IPS-20b (cell line): ENCODE data around the gene VPS8.

Source experiments
- H3K27ac ChIP-seq: one replicate; pipeline ENCODE4 v1.5.1; 2013; ENCODE audit warnings: low read length
- H3K27me3 ChIP-seq: 2 replicates; pipeline ENCODE4 v1.6.1; 2013; ENCODE audit warnings: mild to moderate bottlenecking, low read length, inconsistent platforms; ENCODE audit not compliant: insufficient read depth
- H3K36me3 ChIP-seq: 2 replicates; pipeline ENCODE4 v1.6.1; 2013; ENCODE audit warnings: low read depth, mild to moderate bottlenecking, inconsistent platforms, low read length, moderate library complexity; ENCODE audit not compliant: insufficient read depth
- H3K4me1 ChIP-seq: 2 replicates; pipeline ENCODE4 v1.6.1; 2013; ENCODE audit warnings: mild to moderate bottlenecking, control low read depth, inconsistent platforms, low read length, moderate library complexity; ENCODE audit not compliant: insufficient read depth
- H3K4me3 ChIP-seq: 2 replicates; pipeline ENCODE4 v1.5.1; 2013; ENCODE audit warnings: mild to moderate bottlenecking, low read length, inconsistent platforms
- H3K9ac ChIP-seq: 2 replicates; pipeline ENCODE4 v1.6.1; 2013; ENCODE audit warnings: low read depth, mild to moderate bottlenecking, inconsistent platforms, low read length, moderate library complexity
- H3K9me3 ChIP-seq: 2 replicates; pipeline ENCODE4 v1.6.1; 2013; ENCODE audit warnings: mild to moderate bottlenecking, low read depth, low read length, inconsistent platforms; ENCODE audit not compliant: insufficient read depth

The VPS8 gene

GRCh38 chr3:184788751-184789150, 23.2 kb upstream of the VPS8 start:
- H3K27me3 ChIP-seq = no peaks in the 10 kb centered on the region; the same call in 1 of the 2 replicates
- H3K27ac ChIP-seq = no peak overlapping the region
- no peak overlapping the region for H3K9ac ChIP-seq
- H3K4me3 ChIP-seq = no peak overlapping the region
- H3K4me1 ChIP-seq = no peaks in the 10 kb centered on the region
- H3K36me3 ChIP-seq = no peaks in the 10 kb centered on the region
- H3K9me3 ChIP-seq = no peaks in the 10 kb centered on the region

DNA sequence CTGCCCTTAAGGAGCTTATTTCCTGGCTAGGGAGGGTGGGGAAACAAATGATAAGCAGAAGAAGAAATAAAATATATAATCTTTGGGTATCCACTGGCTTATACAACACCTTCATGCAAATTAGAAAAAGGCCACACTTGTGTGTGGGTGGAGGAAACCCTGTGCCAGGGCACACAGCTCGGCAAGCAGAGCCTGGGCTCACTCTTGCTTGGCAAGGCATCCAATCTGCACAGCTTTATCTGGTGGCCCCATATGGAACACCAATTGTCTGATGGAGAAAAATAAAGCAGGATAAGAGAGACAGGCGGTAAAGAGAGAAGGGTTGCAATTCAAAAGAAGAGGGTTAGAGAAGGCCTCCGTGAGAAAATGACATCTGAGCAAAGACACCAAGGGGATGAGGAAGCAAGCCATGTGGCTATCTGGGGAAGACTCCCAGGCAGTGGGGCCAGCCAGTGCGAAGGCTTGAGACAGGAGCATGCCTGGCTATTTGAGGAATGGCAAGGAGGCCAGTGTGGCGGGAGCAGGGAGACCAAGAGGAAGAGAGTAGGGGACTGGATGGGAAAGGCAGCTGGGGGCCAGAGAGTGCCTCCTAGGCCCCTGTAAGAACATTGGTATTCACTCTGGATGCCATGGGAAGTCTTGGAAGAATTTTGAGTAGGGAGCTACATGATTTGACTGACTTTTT, 22.5 kb upstream of the VPS8 start:
- H3K4me3 ChIP-seq = no peak overlapping the region
- no peaks in the 10 kb centered on the region; the same call in 1 of the 2 replicates for H3K27me3 ChIP-seq
- H3K9ac ChIP-seq = no peak overlapping the region
- H3K4me1 ChIP-seq = no peaks in the 10 kb centered on the region
- no peak overlapping the region for H3K27ac ChIP-seq
- H3K36me3 ChIP-seq = no peaks in the 10 kb centered on the region
- no peaks in the 10 kb centered on the region for H3K9me3 ChIP-seq

- H3K36me3 ChIP-seq = no peaks in the 10 kb centered on the region
- H3K4me3 ChIP-seq = no peak overlapping the region
- no peaks in the 10 kb centered on the region for H3K9me3 ChIP-seq
- H3K4me1 ChIP-seq = no peaks in the 10 kb centered on the region
- no peak overlapping the region for H3K9ac ChIP-seq
- H3K27ac ChIP-seq = no peak overlapping the region
- no peaks in the 10 kb centered on the region; the same call in 1 of the 2 replicates for H3K27me3 ChIP-seq
These were observed 20.8 kb upstream of the VPS8 start for GRCh38 chr3:184791171-184791570.

GRCh38 chr3:184795522-184796190, 16.3 kb upstream of the VPS8 start:
- no peaks in the 10 kb centered on the region; the same call in 1 of the 2 replicates for H3K27me3 ChIP-seq
- no peaks in the 10 kb centered on the region for H3K9me3 ChIP-seq
- no peaks in the 10 kb centered on the region for H3K36me3 ChIP-seq
- H3K9ac ChIP-seq = no peak overlapping the region
- no peaks in the 10 kb centered on the region for H3K4me1 ChIP-seq
- H3K27ac ChIP-seq = no peak overlapping the region
- no peak overlapping the region for H3K4me3 ChIP-seq

DNA sequence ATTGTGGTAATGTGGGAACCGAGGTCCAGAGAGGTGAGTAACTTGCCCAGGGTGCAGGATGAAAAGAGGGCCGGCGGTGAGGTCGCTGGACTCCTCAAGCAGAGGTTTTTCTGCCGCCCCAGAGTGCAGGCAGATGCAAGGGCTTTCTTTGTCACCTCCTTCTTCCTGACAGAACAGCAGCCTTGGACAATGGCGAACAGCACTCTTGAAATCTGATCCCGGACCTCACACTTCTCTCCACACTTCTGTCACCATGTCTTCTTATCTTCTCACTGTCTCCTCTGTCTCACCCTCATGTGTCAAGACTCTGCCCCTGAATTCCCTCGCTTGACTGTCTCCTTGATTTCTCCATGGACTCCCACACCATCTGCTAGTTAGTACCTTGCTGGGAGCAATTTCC, 15.4 kb upstream of the VPS8 start:
- no peaks in the 10 kb centered on the region for H3K9me3 ChIP-seq
- H3K36me3 ChIP-seq = no peaks in the 10 kb centered on the region
- H3K9ac ChIP-seq = no peak overlapping the region
- H3K27me3 ChIP-seq = no peaks in the 10 kb centered on the region; the same call in 1 of the 2 replicates
- H3K27ac ChIP-seq = no peak overlapping the region
- no peak overlapping the region for H3K4me3 ChIP-seq
- H3K4me1 ChIP-seq = no peaks in the 10 kb centered on the region

DNA sequence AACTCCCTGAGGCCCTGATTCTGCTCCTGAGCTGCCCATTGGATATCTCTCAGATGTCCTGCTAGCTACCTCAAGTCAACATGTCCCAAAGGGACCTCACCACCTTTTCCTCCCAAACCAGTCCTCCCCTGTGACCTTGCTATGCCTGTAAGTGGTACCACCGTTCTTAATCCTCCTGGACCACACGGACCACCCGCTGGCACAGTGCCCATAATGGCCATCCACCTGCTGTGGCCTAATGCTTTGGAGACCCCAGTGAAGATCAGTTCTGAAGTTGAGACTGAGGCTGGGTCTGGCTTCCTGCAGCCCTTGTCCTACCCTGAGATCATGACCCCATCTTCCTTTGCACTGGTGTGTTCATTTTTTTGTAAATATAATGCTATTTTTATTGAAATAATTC, 15.0 kb upstream of the VPS8 start:
- no peaks in the 10 kb centered on the region; the same call in 1 of the 2 replicates for H3K27me3 ChIP-seq
- H3K27ac ChIP-seq = no peak overlapping the region
- no peaks in the 10 kb centered on the region for H3K4me1 ChIP-seq
- no peak overlapping the region for H3K4me3 ChIP-seq
- H3K36me3 ChIP-seq = no peaks in the 10 kb centered on the region
- no peak overlapping the region for H3K9ac ChIP-seq
- H3K9me3 ChIP-seq = no peaks in the 10 kb centered on the region

GRCh38 chr3:184798120-184798519, 13.8 kb upstream of the VPS8 start:
- H3K27me3 ChIP-seq = no peaks in the 10 kb centered on the region
- H3K9me3 ChIP-seq = no peaks in the 10 kb centered on the region
- H3K9ac ChIP-seq = no peak overlapping the region
- H3K4me3 ChIP-seq = no peak overlapping the region
- H3K36me3 ChIP-seq = no peaks in the 10 kb centered on the region
- H3K4me1 ChIP-seq = no peaks in the 10 kb centered on the region
- H3K27ac ChIP-seq = no peak overlapping the region

DNA sequence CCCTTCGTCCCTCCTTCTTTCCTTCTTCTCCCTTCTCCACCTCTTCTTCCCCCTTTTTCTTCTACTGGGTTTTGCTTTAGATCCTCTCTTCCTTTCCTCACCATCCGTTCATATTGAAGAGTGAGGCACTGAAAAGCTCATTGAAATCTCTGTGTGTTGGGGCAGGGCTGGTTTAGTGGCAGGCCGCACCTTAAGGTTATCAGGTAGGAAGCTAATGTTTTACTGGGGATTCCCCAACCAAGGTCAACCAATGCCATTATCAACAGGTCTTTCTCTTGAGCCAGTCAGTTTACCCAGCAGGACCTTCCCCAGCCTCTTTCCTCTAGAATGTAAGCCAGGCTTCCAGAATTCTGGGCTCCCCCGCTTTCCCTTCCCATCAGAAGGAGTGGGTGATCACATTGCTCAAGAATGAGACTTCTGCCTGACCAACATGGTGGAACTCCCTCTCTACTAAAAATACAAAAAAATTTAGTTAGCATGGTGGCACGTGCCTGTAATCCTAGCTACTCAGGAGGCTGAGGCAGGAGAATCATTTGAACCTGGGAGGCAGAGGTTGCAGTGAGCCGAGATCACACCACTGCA, 11.5 kb upstream of the VPS8 start:
- Histone ChIP-seq H3K9ac (no peak overlapping the region), H3K9me3 (no peaks in the 10 kb centered on the region), H3K27me3 (no peaks in the 10 kb centered on the region), H3K27ac (no peak overlapping the region), H3K4me3 (no peak overlapping the region), H3K36me3 (no peaks in the 10 kb centered on the region), H3K4me1 (no peaks in the 10 kb centered on the region)

DNA sequence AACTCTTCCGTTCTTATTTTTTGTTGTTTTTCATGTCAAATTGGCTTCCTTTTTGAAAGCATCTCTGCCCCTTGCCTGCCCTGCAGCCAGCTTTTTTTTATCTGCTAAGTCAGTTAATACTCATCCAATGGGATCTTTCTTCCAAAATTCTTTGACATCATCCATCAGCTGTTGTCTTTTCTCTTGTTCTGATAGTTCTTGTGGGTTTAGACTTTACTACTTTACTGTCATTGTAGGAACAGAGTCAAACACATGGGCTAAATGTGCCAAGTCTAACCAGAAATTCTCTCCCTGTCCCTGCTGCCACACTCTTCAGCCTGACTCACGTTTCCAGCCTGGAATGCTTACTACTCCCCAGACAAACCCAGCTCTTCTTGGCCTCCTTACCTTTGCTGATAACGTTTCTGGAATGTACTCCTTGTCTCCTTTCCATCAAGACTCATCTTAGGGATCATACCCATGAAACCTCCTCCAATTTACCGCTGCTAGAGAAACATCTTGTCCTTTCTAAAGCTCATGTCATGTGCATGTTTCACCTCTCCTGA, 10.7 kb upstream of the VPS8 start:
- Histone ChIP-seq H3K9ac (no peak overlapping the region), H3K27me3 (0 out of 2 replicates have a peak, but pooled peaks cover 1% of the 10 kb centered on the region), H3K36me3 (no peaks in the 10 kb centered on the region), H3K27ac (no peak overlapping the region), H3K4me3 (no peak overlapping the region), H3K4me1 (no peaks in the 10 kb centered on the region), H3K9me3 (no peaks in the 10 kb centered on the region)

GRCh38 chr3:184802150-184802549, 9.8 kb upstream of the VPS8 start:
- no peak overlapping the region for H3K9ac ChIP-seq
- no peaks in the 10 kb centered on the region for H3K36me3 ChIP-seq
- no peaks in the 10 kb centered on the region for H3K9me3 ChIP-seq
- no peak overlapping the region for H3K27ac ChIP-seq
- H3K4me1 ChIP-seq = no peaks in the 10 kb centered on the region
- 0 out of 2 replicates have a peak, but pooled peaks cover 8% of the 10 kb centered on the region for H3K27me3 ChIP-seq
- no peak overlapping the region for H3K4me3 ChIP-seq

- no peak overlapping the region for H3K4me3 ChIP-seq
- no peak overlapping the region for H3K27ac ChIP-seq
- 0 out of 2 replicates have a peak, but pooled peaks cover 8% of the 10 kb centered on the region for H3K27me3 ChIP-seq
- H3K4me1 ChIP-seq = no peaks in the 10 kb centered on the region
- no peak overlapping the region for H3K9ac ChIP-seq
- no peaks in the 10 kb centered on the region for H3K36me3 ChIP-seq
- H3K9me3 ChIP-seq = no peaks in the 10 kb centered on the region
These were observed 7.2 kb upstream of the VPS8 start for GRCh38 chr3:184804801-184805200.
